CMK (cell line): Measurements from ENCODE around the gene AMER1.

Experiments
- DNase-seq: peaks from one replicate; pipeline ENCODE4 v3.0.0-alpha.2; 2010; ENCODE audit warnings: low read depth

AMER1 gene

DNA sequence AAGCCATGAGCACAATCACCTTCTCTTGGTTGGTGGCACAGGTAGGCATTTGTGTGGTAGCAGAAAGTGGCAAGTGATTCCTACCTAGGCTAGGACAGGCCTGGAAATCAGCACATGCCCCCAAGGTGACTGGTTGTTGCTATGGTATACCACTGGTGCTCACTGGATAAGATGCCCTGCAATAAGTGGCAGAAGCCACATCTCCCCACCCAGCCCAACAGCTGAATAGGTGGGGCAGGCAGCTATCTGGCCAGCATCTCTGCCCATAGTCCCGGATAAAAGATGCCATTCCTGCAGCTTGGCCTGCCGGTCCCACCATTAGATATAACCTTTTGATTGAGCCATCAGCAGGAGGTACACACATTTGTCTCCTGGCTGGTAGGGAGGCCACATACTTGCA lies 21.1 kb downstream of the AMER1 start:
- DNase-seq, result no peak

DNA sequence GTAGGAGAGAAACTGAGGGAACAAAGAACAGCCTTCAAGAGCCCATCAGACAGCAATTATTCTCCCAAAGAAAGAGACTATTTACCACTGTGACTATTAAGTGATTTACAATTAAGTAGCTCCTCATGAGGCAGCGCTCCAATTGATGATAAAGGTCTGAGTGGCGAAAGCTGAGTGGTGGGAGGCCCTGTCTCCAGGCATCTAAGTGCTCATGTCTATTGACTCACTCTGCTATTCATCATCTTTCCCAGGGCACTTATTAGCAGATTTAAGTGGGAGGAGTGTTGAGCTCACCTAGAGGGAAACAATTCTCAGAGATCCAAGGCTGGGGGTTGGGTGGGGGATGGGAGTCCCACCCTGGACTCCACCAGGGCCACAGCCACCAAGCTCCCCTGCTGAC lies 23.3 kb downstream of the AMER1 start:
- DNase-seq, result no peak

DNA sequence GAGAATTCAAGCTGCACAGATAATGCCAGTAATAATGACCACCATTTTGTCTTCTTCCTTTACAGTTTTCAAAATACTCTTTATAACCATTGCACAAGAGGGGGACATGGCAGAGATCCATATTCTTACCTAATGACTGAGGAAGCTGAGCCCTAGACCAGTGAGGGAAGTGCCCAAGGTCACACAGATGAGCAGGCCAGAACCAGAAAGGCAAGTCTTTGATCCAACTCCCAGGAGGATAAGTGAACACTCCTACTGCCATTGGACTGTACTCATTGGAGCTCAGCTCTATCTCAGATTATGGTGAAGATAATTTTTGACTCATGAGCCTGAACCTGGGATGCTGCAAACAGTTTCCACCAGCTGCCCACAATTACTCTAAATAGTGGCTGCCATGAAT lies 28.6 kb downstream of the AMER1 start:
- no peak for DNase-seq

DNA sequence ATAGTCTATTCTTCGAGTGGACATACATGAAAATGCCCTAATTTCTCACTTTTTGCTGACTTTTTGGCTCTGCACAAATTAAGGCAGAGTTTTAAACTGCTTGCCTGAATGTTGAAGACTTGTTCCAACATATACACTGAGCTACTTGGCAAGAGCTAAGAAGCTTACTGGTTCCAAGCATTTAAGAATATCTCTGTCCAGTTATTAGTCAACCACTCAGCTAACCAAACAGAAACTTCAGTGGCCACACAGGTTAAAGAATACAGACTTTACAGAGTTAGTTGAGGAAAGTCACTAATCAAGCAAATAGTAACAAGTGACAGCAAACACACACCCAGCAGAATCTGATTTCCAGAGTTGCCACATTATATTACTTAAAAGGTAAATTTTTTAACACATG lies 35.5 kb downstream of the AMER1 start:
- no peak for DNase-seq

DNA sequence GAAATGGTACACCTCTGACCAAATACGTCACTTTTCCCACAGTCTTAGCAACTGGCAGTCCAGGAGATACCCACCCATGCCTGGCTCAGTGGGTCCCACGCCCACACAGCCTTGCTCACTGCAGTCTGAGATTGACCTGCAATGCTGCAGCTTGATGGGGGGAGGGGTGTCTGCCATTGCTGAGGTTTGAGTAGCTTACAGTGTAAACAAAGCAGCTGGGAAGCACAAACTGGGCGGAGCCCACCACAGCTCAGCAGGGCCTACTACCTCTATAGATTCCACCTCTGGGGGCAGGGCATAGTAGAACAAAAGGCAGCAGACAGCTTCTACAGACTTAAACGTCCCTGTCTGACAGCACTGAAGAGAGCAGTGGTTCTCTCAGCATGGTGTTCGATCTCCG lies 52.7 kb downstream of the AMER1 start:
- DNase-seq, result no peak

DNA sequence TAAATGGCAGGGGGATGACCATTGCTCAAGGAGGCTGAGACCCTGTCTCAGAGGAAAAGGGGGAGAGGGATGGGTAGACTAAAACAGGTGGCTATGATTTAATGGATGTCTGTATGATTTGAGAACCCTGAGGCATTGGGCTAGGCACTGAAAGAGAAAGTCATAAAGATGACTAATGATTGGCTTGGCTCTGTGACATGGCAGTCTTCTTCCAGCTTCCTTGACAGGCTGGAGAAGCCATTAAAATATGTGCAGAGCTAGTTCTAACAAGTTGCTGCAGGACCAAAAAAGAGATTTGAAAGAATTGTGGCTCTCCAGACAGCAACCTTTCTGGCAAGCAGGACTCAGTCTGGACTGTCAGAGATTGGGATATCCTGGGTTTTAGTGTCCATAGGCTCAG lies 53.6 kb downstream of the AMER1 start:
- no peak for DNase-seq

DNA sequence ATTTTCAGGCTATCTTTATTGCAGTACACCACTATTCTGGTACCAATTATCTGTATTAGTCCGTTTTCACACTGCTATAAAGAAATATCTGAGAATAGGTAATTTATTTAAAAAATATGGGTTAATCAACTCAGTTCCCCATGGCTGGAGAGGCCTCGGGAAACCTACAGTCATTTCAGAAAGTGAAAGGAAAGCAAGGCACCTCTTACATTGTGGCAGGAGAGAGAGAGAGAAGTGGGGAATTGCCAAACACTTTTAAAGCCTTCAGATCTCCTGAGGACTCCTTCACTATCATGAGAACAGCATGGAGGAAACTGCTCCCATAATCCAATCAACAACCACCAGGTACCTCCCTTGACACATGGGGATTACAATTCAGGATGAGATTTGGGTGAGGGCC lies 54.7 kb downstream of the AMER1 start:
- no peak for DNase-seq
